HepG2 (cell line): ENCODE data around the gene IER2. TPM values are rescaled to one million over a fixed set of nuclear protein-coding genes. Genes with fewer than 3 reads are reported as not detected.

ENCODE experiments used
- AHR ChIP-seq: IDR thresholded peaks from 2 replicates; pipeline ENCODE4 v1.6.1; 2018; ENCODE audit warnings: missing genetic modification reagents, missing compliant biosample characterization
- ELF3 ChIP-seq: IDR thresholded peaks from 2 replicates; pipeline ENCODE4 v1.6.1; 2016; ENCODE audit warnings: missing genetic modification reagents, missing compliant biosample characterization
- FOXP4 ChIP-seq: sonication (generic); formaldehyde crosslinking; IDR thresholded peaks from 2 replicates; pipeline ENCODE4 v1.4.0; 2020; ENCODE audit warnings: missing genetic modification reagents
- IKZF4 ChIP-seq: sonication (generic); formaldehyde crosslinking; IDR thresholded peaks from 2 replicates; pipeline ENCODE4 v1.5.1; 2020; ENCODE audit warnings: borderline replicate concordance, mild to moderate bottlenecking, low read depth, missing genetic modification reagents; ENCODE audit errors: not compliant biosample characterization
- MED1 ChIP-seq: sonication (generic); formaldehyde crosslinking; IDR thresholded peaks from 2 replicates; pipeline ENCODE4 v1.4.0; 2020; ENCODE audit warnings: missing genetic modification reagents
- NR0B2 ChIP-seq: sonication (generic); formaldehyde crosslinking; IDR thresholded peaks from 2 replicates; pipeline ENCODE4 v1.4.0; 2020; ENCODE audit warnings: mild to moderate bottlenecking, missing genetic modification reagents
- THYN1 ChIP-seq: sonication (generic); formaldehyde crosslinking; IDR thresholded peaks from 2 replicates; pipeline ENCODE4 v1.8.1; 2023; ENCODE audit warnings: low read depth, mild to moderate bottlenecking, moderate library complexity, missing genetic modification reagents, borderline replicate concordance
- ZFP82 ChIP-seq: sonication (generic); formaldehyde crosslinking; IDR thresholded peaks from 2 replicates; pipeline ENCODE4 v1.5.1; 2020; ENCODE audit warnings: mild to moderate bottlenecking, missing genetic modification reagents, borderline replicate concordance
- ZFX ChIP-seq: sonication (generic); formaldehyde crosslinking; IDR thresholded peaks from 2 replicates; pipeline ENCODE4 v1.4.0; 2020; ENCODE audit warnings: mild to moderate bottlenecking, low read depth, missing genetic modification reagents, moderate library complexity
- ZMAT5 ChIP-seq: sonication (generic); formaldehyde crosslinking; IDR thresholded peaks from 2 replicates; pipeline ENCODE4 v1.5.0; 2020; ENCODE audit warnings: mild to moderate bottlenecking, low read depth, missing genetic modification reagents, borderline replicate concordance
- ZNF280B ChIP-seq: sonication (generic); formaldehyde crosslinking; IDR thresholded peaks from 2 replicates; pipeline ENCODE4 v1.5.0; 2020; ENCODE audit warnings: missing genetic modification reagents, mild to moderate bottlenecking, borderline replicate concordance
- ZNF629 ChIP-seq: sonication (generic); formaldehyde crosslinking; conservative IDR thresholded peaks from 2 replicates; pipeline ENCODE4 v1.5.0; 2020; ENCODE audit warnings: missing genetic modification reagents
- ZNF720 ChIP-seq: sonication (generic); formaldehyde crosslinking; IDR thresholded peaks from 2 replicates; pipeline ENCODE4 v1.4.0; 2020; ENCODE audit warnings: missing genetic modification reagents
- ZSCAN9 ChIP-seq: IDR thresholded peaks from 2 replicates; pipeline ENCODE4 v1.6.1; 2016; ENCODE audit warnings: borderline replicate concordance
- polyA plus RNA-seq, 8 experiments: library from polyadenylated mRNA; depleted of rRNA in 3 of 8; stranded (reverse) in 7 of 8; unstranded in 1 of 8; fragments of >200 nt; fragmentation: Illumina TruSeq in 4 of 8; extraction: Trizol in 4 of 8; gene quantifications; 2 replicates each; pipeline versions ENCODE4 v1.2.1 to v1.2.3, GENCODE V29; 2011 to 2016; ENCODE audit warnings: low read depth in 4 of 8, missing spikeins in 1 of 8, mixed read lengths in 1 of 8; ENCODE audit not compliant: insufficient read depth in 1 of 8
- total RNA-seq, 5 experiments: library from RNA; depleted of rRNA; stranded (reverse); fragments of >200 nt; fragmentation: Illumina TruSeq; extraction: Trizol; gene quantifications; 2 replicates each; pipeline ENCODE4 v1.2.3, GENCODE V29; 2016; ENCODE audit warnings: low read depth in 1 of 5
- TF ChIP-seq, protein P1 (sequence below): sonication (generic); formaldehyde crosslinking; IDR thresholded peaks from 2 replicates; pipeline ENCODE4 v1.4.0; 2020; ENCODE audit warnings: missing genetic modification reagents
- TF ChIP-seq, protein P2 (sequence below): sonication (generic); formaldehyde crosslinking; IDR thresholded peaks from 2 replicates; pipeline ENCODE4 v1.9.0; 2022; ENCODE audit warnings: missing genetic modification reagents, mild to moderate bottlenecking, borderline replicate concordance

IER2 gene
- total and polyA plus RNA-seq, 2 of the 13 experiments (the other 11 are each of a cell fraction or from before 2014, with no cell fraction given): 10.1 to 14.3 TPM

- TF ChIP-seq, protein P1, sequence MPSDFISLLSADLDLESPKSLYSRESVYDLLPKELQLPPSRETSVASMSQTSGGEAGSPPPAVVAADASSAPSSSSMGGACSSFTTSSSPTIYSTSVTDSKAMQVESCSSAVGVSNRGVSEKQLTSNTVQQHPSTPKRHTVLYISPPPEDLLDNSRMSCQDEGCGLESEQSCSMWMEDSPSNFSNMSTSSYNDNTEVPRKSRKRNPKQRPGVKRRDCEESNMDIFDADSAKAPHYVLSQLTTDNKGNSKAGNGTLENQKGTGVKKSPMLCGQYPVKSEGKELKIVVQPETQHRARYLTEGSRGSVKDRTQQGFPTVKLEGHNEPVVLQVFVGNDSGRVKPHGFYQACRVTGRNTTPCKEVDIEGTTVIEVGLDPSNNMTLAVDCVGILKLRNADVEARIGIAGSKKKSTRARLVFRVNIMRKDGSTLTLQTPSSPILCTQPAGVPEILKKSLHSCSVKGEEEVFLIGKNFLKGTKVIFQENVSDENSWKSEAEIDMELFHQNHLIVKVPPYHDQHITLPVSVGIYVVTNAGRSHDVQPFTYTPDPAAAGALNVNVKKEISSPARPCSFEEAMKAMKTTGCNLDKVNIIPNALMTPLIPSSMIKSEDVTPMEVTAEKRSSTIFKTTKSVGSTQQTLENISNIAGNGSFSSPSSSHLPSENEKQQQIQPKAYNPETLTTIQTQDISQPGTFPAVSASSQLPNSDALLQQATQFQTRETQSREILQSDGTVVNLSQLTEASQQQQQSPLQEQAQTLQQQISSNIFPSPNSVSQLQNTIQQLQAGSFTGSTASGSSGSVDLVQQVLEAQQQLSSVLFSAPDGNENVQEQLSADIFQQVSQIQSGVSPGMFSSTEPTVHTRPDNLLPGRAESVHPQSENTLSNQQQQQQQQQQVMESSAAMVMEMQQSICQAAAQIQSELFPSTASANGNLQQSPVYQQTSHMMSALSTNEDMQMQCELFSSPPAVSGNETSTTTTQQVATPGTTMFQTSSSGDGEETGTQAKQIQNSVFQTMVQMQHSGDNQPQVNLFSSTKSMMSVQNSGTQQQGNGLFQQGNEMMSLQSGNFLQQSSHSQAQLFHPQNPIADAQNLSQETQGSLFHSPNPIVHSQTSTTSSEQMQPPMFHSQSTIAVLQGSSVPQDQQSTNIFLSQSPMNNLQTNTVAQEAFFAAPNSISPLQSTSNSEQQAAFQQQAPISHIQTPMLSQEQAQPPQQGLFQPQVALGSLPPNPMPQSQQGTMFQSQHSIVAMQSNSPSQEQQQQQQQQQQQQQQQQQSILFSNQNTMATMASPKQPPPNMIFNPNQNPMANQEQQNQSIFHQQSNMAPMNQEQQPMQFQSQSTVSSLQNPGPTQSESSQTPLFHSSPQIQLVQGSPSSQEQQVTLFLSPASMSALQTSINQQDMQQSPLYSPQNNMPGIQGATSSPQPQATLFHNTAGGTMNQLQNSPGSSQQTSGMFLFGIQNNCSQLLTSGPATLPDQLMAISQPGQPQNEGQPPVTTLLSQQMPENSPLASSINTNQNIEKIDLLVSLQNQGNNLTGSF: no peak
- TF ChIP-seq ZNF280B (CRISPR knock-in tag): peak; percentile 31; the same call in 1 of the 2 replicates
- peak; percentile 98 for TF ChIP-seq NR0B2 (CRISPR knock-in tag)
- peak; percentile 93 for TF ChIP-seq ZFX (CRISPR knock-in tag)
- TF ChIP-seq ZFP82 (CRISPR knock-in tag): peak; percentile 71; the same call in 1 of the 2 replicates
- 0 out of 2 replicates have a peak, but pooled peaks have one; percentile 20 for TF ChIP-seq ZSCAN9
- no peak for TF ChIP-seq THYN1 (CRISPR knock-in tag)
- TF ChIP-seq ZNF720 (CRISPR knock-in tag): no peak
- TF ChIP-seq ELF3 (CRISPR knock-in tag): peak; percentile 71
- TF ChIP-seq MED1 (CRISPR knock-in tag): peak; percentile 69
- no peak for TF ChIP-seq IKZF4 (CRISPR knock-in tag)
- 0 out of 2 replicates have a peak, but pooled peaks have one; percentile 28 for TF ChIP-seq FOXP4 (CRISPR knock-in tag)
- no peak for TF ChIP-seq ZMAT5 (CRISPR knock-in tag)
- TF ChIP-seq, protein P2, sequence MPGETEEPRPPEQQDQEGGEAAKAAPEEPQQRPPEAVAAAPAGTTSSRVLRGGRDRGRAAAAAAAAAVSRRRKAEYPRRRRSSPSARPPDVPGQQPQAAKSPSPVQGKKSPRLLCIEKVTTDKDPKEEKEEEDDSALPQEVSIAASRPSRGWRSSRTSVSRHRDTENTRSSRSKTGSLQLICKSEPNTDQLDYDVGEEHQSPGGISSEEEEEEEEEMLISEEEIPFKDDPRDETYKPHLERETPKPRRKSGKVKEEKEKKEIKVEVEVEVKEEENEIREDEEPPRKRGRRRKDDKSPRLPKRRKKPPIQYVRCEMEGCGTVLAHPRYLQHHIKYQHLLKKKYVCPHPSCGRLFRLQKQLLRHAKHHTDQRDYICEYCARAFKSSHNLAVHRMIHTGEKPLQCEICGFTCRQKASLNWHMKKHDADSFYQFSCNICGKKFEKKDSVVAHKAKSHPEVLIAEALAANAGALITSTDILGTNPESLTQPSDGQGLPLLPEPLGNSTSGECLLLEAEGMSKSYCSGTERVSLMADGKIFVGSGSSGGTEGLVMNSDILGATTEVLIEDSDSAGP: peak; percentile 91
- peak; percentile 99 for TF ChIP-seq ZNF629 (CRISPR knock-in tag)
- TF ChIP-seq AHR: no peak
These were observed 33.7 kb upstream of the IER2 start, which contains the start of gene TRMT1 (continued) for GRCh38 chr19:13116282-13117175.
